ENCODE results near the gene SORCS2.

GRCh38 chr4:7675612-7676320, 483.4 kb downstream of the SORCS2 start:
- no peak for TF ChIP-seq POLR2AphosphoS5 (IDR thresholded peaks at IDR 0.05; ENCODE audit: borderline replicate concordance, low read depth, low read length)
- TF ChIP-seq EZH2 (IDR thresholded peaks at IDR 0.05) = no peak

Data from SK-N-MC (cell line).